GM15510 (cell line): ENCODE measurements around the gene AK5.

Source experiments
- POLR2A ChIP-seq: IDR thresholded peaks from 3 replicates; pipeline ENCODE4 v1.6.1; 2011; ENCODE audit warnings: borderline replicate concordance; ENCODE audit not compliant: insufficient read length; ENCODE audit errors: extremely low read depth

Gene AK5

DNA sequence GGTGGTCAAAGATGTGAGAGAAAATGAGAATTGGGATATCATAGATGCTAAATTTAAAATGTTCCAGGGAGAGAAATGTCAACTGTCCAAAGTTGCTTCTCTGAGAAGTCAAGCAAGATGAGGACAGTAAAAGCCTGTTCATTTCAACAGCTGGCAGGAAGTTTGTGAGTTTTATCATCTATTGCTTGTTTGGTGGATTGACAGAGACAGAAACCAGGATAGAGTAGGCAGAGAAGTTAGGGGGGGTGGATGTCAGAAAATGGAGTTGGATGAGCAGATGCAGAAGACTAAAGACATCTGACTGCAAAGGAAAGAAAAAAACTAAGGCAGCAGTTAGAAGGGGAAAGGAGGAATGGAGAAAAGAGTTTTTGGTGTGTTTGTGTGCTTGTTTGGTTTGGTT lies 78.4 kb downstream of the AK5 start:
- TF ChIP-seq POLR2A = no peak

DNA sequence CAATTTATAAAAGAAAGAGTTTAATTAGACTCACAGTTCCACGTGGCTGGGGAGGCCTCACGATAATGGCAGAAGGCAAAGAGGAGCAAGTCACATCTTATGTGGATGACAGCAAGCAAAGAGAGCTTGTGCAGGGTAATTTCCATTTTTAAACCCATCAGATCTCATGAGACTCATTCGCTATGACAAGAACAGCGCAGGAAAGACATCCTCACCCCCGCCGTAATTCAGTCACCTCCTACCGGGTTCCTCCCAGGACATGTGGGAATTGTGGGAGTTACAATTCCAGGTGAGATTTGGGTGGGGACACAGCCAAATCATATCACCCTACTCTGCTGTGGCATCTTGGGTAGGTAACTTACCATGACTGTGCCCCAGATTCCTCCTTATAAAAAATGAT lies 79.8 kb downstream of the AK5 start:
- no peak for TF ChIP-seq POLR2A

DNA sequence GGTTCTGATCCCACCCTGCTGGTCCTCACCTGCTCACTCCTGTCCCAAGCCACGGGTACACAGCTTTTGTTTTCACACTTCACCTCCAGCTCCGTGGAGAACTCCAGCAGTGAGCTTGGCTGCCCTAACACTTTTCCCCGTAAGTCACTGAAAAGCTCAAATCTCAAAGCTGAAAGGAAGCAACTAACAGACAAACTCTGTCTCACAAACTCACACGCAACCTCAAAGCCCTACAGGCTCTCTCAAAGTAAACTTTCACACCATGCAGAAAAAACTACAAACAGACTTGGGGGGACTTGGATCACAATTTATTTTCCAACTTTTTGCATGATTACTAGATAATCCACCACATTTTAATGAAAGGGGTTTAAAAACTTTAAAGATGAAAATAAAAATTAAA lies 88.3 kb downstream of the AK5 start:
- TF ChIP-seq POLR2A = no peak

DNA sequence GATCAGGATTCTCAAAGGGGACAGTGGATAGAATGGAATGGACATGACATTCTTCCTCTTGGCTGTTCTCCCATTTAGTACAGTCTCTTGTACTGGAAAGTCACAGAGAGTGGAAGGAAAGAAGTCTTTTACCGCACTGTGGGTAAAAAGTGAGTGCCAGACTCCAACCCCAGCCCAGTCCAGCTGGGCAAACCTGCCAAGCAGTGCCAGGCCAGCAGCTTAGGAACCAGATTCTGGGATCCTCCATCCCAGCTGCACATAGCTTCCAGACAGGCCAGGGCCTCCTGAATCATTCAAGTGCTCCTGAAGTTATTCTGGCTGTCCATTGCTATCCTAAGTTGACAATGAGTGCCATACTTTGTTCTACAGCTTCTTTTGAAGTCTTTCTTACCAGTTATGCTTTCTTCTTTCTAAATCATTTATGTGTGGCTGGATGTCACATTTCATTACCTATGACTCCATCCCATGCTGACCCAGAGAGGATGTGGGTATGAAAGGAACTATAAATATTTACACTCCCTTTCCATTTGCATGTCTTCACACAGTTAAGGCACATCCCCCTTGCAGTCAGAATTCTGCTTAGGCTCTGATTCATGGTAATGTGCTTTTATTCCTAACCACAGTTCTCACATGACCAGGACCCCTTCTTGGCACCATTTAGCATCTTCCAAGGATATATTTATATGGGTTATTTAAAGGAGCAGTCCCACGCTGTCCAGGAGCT lies 88.9 kb downstream of the AK5 start:
- TF ChIP-seq POLR2A = no peak

DNA sequence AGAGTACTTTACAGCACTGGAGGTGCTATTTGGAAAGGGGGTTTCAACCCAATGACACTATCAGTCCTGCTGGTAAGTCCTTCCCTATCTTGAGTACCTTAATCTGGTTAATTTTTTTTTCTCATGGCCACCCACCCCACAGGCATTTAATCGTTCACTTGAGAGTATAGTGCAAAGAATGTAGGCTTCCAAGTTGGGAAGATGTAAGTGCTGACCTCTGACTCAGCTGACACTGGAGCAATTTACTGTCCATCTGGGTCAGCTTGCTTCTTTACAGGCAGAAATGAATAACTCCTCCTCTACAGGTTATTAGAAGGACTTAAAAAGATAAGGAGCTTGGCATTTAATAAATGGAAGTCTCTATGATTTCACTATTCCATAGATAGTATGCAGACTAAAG lies 89.6 kb downstream of the AK5 start:
- TF ChIP-seq POLR2A = no peak

DNA sequence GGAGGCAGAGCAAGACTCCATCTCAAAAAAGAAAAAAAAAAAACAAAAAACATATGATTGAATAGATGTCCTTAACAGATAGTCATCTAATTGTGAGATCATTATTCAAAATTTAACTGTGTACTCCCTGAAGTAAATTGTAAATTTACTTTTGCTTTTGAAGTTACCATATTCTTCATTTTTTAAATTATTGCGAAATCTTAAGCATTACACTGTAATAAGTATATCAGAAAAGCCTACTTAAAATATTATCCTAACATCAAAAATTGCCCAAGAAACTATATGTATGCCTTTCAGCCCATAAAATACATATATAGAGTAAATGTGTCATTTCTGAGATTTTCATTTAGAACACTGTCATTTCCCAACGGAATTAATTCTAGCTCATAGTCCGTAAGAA lies 91.9 kb downstream of the AK5 start:
- TF ChIP-seq POLR2A = no peak

DNA sequence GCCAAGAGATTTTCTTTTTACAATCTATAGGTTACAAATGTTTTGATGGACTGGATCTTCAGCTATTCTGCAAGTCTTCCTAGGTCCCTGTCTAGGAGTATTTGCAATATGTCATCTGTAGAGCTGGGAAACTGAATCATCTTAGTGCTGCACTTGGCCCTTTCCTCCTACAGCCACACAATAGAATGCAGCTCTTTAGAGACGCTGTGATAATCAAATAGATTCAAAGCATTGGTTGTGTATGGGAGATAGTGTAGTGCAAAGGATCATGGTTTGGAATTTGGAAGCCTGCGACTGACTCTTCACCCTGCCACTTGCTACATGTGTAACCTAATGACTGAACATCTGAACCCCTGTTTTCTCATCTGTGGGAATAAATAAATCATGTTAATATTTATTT lies 93.7 kb downstream of the AK5 start:
- TF ChIP-seq POLR2A = no peak

DNA sequence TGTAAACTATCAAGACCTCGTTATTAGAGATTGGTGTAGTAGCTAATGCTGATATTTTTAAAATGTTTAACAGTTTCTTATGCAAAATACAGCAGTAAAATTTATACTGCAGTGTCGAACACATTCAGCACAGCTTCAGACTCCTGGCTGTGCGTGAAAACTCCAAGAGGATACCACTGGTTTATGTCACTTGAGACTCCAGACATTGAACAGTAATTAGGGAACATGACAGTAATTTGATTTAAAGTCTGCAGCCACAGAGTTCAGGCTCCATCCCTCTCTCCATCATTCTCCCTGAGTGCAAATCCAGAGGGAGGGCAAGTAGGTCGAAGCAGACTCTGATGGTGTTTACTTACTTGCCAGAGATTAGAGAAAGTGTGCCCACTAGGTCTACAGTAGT lies 94.2 kb downstream of the AK5 start:
- no peak for TF ChIP-seq POLR2A

DNA sequence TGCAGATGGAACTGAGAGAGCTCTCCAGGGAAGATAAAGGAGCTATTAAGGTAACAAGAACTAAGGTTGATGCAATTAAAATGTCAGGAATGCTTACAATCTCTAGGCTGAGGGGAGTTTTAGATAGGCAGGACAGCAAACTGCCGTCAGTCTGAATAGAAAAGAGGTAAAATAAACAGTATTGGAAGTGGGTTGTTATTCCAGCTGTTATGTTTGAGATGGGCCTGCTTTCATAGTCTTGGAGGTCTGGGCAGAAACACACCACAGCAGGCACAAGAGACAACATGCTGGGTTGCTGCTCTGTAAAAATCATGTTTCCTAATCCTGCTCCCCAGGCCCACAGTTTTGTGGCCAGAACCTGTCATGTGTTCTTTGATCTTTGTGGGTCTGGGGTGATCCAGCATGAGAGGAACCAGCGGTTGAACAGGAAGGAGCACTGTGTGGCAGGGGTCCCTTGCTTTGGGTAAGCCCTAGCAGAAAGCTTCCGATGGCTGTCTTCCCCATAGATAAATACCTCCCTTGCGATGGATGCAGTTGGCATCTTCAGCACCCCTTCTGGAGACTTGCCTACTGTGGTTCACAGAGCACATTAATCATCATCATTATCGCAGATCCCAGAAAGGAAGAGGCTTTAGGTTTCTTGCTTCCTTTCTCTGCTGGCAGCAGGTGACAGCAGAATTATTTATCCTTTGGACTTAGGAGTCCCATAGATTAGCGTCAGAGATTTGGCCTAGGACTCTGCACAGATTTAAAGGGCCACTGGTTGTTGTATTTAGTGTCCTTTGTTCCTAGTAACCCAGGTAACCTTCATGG lies 97.1 kb downstream of the AK5 start:
- no peak for TF ChIP-seq POLR2A

DNA sequence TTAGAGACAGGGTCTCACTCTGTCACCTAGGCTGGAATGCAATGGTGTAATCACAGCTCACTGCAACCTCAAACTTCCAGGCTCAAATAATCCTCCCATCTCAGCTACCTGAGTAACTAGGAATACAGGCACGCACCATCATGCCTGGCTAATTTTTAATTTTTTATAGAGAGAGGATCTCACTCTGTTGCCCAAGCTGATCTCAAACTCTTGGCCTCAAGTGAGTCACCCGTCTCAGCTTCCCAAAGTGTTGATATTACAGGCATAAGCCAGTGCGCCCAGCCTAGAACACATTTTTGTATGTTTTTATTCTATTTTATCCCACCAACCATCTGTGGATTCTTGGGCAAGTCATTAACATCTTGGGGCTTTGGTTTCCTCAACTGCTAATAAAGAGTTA lies 100.5 kb downstream of the AK5 start:
- TF ChIP-seq POLR2A = no peak

DNA sequence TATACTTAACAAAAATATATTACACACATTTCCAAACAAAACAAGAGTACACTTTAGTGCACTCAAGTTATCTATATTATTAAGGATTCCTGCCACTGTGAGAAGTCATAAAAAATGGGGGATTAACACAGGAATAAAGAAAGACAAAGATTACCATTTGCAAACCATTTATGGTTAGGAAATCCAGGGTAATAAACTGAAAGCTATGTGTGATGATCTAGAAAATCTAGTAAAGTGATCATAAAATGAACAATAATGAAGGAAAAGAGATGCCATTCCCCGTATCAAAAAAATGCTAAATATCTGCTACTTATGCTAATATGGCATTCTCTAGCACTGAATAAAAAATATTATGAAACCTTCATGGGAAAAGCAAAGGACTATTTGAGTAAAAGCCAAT lies 101.4 kb downstream of the AK5 start:
- no peak for TF ChIP-seq POLR2A

DNA sequence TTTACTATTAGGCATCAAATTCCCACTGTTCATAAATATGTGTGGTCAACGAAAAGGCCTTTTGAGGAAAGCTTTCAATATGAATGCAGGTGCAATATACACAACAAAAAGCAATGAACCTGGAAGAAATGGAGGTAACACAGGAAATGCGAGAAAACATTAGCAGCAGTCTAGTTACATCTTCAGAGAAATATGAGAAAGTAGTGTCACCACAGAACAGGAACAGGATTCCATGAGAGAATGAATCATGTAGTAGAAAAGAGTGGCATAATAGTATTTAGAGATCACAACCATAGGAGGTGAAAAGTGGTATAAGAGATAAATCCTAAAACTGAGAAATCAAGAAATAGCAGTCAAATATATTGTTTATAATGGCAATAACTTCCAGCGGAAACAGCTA lies 103.7 kb downstream of the AK5 start:
- TF ChIP-seq POLR2A = no peak

DNA sequence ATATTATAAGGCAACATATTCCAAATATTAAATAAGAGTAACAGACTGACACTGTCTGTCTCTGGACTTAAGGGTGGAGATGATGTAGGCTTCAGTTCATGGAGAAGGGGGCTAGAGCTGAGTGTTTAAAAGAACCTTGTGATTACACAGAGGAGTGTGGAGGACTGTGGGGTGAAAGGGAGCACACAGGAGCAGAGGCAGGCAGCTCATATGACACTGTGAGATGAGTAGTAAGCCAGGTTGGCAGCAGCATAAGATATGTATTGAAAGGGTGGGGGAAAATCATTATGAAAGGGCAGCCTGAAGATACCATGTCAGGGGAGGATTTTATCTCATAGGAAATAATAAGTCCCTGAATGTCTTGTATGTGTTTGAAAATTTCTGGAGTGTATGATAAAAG lies 104.5 kb downstream of the AK5 start:
- TF ChIP-seq POLR2A = no peak

DNA sequence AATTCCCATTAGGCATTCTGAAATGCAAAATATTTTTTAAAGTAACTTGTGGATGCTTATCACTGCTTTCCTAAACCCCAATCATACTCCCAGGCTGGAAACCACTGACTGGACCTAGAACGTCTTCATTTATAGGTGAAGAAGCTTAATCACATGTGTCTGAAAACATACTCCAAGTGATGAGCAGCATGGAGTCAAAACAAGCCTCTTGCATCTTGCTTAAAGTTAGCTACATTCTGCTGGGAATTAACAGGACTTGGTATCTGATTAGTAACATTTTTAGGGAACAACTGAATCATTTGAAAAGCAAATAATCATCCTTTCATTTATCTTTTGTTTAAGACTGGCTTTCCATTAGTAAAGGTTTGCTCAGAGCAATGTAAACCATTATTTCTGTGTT lies 105.7 kb downstream of the AK5 start:
- no peak for TF ChIP-seq POLR2A

DNA sequence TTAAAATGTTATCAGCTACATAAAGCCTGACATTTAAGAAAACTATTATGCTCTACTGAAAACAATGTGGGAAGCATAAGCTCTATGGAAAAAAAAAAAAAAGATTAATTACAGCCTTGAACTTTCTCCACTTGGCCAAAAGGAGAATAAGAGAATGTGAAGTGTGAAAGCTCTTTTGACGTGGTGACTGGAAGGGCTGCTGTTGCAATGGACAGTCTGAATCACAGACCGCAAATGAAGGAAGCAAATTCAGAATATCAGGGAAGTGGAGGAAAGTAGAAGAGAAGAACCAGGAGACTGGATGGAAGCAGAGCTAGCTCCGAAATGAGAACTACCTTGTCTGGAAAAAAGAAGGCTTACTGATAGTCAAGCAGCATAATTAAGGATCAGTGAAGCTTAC lies 106.8 kb downstream of the AK5 start:
- TF ChIP-seq POLR2A = no peak

DNA sequence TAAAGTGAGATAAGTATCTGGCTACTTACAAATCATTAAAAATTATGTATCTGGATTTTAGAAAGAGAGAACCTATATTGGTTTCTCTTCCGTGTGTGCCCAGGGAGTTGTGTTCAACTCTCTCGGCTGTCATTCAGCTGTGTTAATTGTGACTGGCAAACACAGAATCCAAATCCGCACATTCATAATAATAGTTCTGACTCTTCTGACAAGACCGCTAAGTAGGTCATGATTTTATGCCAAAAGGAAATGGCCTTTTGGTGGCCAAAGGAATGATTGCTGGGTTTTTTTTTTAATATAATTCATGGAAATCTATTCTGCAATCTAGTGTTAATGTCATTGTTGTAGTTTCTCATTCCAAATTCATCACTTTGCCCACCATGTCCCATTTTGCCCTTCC lies 110.7 kb downstream of the AK5 start:
- no peak for TF ChIP-seq POLR2A
